Right lobe of liver (tissue), 6 donors: ENCODE data around the gene MYBPC3. TPM values are rescaled to one million over a fixed set of nuclear protein-coding genes. Genes with fewer than 3 reads are reported as not detected.

Experiments used
- ATAC-seq, 4 donors: fragments of 200-7000 bp; cut with Tn5 transposase; one replicate each; pipeline ENCODE4 v1.9.1; 2020; ENCODE audit warnings: mild to moderate bottlenecking in 4 of 4, moderate library complexity in 4 of 4
- DNase-seq, 3 donors: peaks; one replicate each; pipeline ENCODE4 v3.0.0-alpha.2; 2020
- H3K27ac ChIP-seq, 3 donors: fragments of 200-600 bp; one replicate each; pipeline ENCODE4 v1.8.0; 2022
- H3K27me3 ChIP-seq, 2 donors: fragments of 200-600 bp; one replicate each; pipeline ENCODE4 v1.8.0; 2022
- H3K36me3 ChIP-seq, 4 donors: fragments of 200-600 bp; sonication (generic) in 1 of 4; one replicate each; pipeline versions ENCODE4 v1.5.1 to v1.8.0; 2017 to 2022; ENCODE audit warnings: control low read depth in 1 of 4
- H3K4me1 ChIP-seq, 4 donors: fragments of 200-600 bp; sonication (generic) in 1 of 4; one replicate each; pipeline versions ENCODE4 v1.5.1 to v1.8.0; 2017 to 2022; ENCODE audit warnings: control low read depth in 1 of 4
- H3K4me3 ChIP-seq, 3 donors: fragments of 200-600 bp; one replicate each; pipeline ENCODE4 v1.8.0; 2022
- H3K9me3 ChIP-seq, 4 donors: fragments of 200-600 bp; sonication (generic) in 1 of 4; one replicate each; pipeline versions ENCODE4 v1.5.1 to v1.8.0; 2017 to 2022; ENCODE audit warnings: control low read depth in 1 of 4
- CTCF ChIP-seq, 4 donors: fragments of 200-600 bp in 3 of 4; fragments of 450-650 bp in 1 of 4; IDR thresholded peaks; one replicate each; pipeline versions ENCODE4 v1.5.1 to v1.8.0; 2016 to 2022; ENCODE audit warnings: antibody characterized with exemption in 4 of 4, mild to moderate bottlenecking in 2 of 4
- POLR2A ChIP-seq: fragments of 450-650 bp; IDR thresholded peaks from one replicate; pipeline ENCODE4 v1.6.1; 2017; ENCODE audit warnings: antibody characterized with exemption, mild to moderate bottlenecking
- WGBS: methylation state at CpG from one replicate; pipeline ENCODE4 v1.1.6; 2018; ENCODE audit warnings: low coverage, low lambda C conversion rate; ENCODE audit not compliant: insufficient coverage; ENCODE audit errors: missing lambda C conversion rate; 5-methylcytosine and 5-hydroxymethylcytosine counted together
- intact Hi-C, 2 donors: fragments of 100-400 bp; cut with DNase I; formaldehyde crosslinking; loops; one replicate each; pipeline versions ENCODE4 v1.11.2 to v1.14.1; 2022
- total RNA-seq, 6 experiments: library from RNA; depleted of rRNA in 2 of 6; stranded (reverse); fragments of >200 nt in 2 of 6; fragmentation: NEBNext Ultra II Directional in 3 of 6; extraction: Animal tissue kit (Norgen Biotek cat#: 25700) in 3 of 6; gene quantifications; one replicate each; pipeline versions ENCODE4 v1.1.0 to v1.2.4, GENCODE V29; 2016 to 2023
- donor health status: DM: no; HTN: yes; CAD: no.
- donor health status: DM: no; HTN: no; CAD: no.
- donor health status: DM: no; HTN: no; CAD: no.
- donor health status: DM: no; HTN: yes; CAD: no.
- donor health status: DM: no; HTN: yes; CAD: no.

Gene MYBPC3
- total RNA-seq, 6 experiments from 2014 or later: 0.04 to 0.24 (median 0.13) TPM; not detected in 1

DNA sequence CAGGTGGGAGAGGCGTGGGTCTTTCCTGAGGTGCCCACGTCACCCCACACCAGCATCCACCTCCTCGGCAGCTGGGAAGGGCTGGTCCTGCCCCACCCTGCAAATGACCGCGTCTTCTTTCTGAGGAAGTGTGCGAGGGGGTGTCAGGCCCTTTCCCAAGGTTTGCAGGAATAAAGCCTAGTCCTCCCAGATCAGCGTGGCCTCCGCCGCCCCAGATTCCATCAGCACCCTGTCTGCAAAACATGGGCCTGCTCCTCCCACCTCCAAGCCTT lies 41.5 kb upstream of the MYBPC3 start:
- Histone ChIP-seq H3K4me1 (no peaks in the 10 kb centered on the region), H3K4me3 (peak overlapping the region in 1 of 3 donors; percentile 12), H3K9me3 (no peaks in the 10 kb centered on the region), H3K36me3 (no peaks in the 10 kb centered on the region), H3K27me3 (no peaks in the 10 kb centered on the region), H3K27ac (peak overlapping the region; percentile 78 to 95 (median 92))
- intact Hi-C loops: no loop called here
- no CpG with 5 or more reads among the region's 9 CpGs for WGBS
- peak; percentile 5 to 27 (median 22) for ATAC-seq
- TF ChIP-seq POLR2A (no peak), CTCF (IDR thresholded peaks at IDR 0.05) (no peak)
- peak in 2 of 3 donors; percentile 57 to 68 for DNase-seq

DNA sequence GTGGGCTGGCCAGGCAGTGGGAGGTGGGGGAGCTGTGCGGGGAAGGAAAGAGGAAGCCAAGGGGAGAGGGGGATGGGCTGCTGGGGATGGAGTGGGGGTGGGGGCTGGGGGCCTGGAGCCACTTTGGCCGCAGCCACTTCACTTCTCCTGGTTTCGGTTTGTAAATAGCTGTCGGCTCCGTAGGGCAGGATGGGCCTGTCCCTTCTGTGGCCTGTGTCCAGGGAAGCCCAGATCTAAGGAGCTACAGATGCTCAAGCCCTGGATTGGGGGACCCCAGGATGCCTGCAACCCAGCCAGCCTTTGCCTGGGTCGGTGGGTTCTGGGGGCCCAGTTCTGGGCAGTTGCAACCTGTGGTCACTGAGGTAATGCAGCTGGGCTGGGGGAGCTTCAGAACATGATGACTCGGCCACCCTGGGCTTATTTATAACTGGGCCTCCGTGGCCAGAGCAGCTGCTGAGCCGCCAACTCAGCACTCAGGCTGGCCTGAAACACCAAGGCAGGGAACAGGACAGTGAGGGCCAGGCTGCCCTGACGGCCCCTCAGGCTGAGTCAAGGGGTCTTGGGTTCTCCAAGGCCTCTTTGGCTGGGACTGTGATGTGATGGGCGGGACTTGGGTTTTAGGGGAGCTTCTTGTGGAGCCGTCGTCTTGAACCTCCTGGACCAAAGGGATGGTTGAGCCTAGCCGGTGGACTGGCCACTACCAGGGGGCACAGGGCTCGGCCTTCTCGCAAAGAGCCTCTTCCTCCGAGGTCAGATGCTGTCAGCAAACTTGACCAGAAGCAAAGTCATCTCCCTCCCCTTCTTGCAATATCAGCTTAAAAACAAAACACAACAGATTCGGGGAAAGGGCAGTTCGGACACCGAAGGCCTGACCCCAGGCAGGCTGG lies 40.9 kb upstream of the MYBPC3 start:
- DNase-seq (peak in 2 of 3 donors; percentile 51 to 72), ATAC-seq (peak; percentile 21 to 37 (median 26))
- Histone ChIP-seq H3K4me3 (no peak overlapping the region), H3K36me3 (no peaks in the 10 kb centered on the region), H3K27ac (peak overlapping the region; percentile 78 to 95 (median 92)), H3K4me1 (no peaks in the 10 kb centered on the region), H3K9me3 (no peaks in the 10 kb centered on the region), H3K27me3 (no peaks in the 10 kb centered on the region)
- intact Hi-C loops: no loop called here
- TF ChIP-seq POLR2A (no peak), CTCF (IDR thresholded peaks at IDR 0.05) (no peak)
- WGBS: 45% methylated on average over 4 of the region's 20 CpGs

DNA sequence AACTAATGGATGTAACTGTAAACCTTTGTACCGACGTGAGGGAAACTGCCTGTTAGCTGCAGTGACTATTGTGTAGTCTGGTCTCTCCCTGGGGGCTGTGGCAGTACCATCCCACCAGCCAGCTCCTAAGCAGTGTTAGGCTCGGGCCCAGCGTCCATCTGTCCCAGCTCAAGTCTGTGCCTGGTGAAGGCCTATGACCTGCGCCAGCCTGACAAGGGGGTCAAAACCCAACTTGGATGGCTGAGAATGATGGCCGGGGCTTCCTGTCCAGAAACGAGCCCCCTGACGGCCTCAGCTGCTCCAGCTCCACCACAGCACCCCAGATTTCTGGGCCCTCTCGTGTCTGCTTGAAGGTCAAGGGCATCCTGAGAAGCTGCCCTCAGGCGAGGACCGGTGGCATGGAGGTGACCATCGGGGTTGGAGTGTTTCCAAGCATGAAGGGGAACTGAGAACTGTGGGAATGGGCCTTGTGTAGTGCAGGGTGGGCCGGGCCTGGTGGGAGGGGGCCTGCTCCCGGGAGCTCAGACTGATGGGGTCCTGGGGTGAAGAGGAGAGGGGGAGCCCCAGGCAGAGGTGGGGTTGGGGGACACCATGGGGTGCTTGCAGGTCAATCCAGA lies 40.2 kb upstream of the MYBPC3 start:
- H3K4me3 ChIP-seq: no peak overlapping the region
- H3K27me3 ChIP-seq: no peaks in the 10 kb centered on the region
- H3K36me3 ChIP-seq: no peaks in the 10 kb centered on the region
- ATAC-seq: peak in 1 of 4 donors; percentile 15
- DNase-seq: no peak
- peak overlapping the region; percentile 19 to 65 (median 21) for H3K27ac ChIP-seq
- no peaks in the 10 kb centered on the region for H3K4me1 ChIP-seq
- 66% methylated on average over 7 of the region's 14 CpGs for WGBS
- intact Hi-C loops: no loop called here
- TF ChIP-seq CTCF (IDR thresholded peaks at IDR 0.05): no peak
- TF ChIP-seq POLR2A: no peak
- no peaks in the 10 kb centered on the region for H3K9me3 ChIP-seq

- WGBS: 80% methylated on average over 5 of the region's 16 CpGs
- Histone ChIP-seq H3K9me3 (no peaks in the 10 kb centered on the region), H3K27ac (peak overlapping the region in 2 of 3 donors; percentile 19 to 73), H3K4me3 (no peak overlapping the region), H3K27me3 (no peaks in the 10 kb centered on the region), H3K4me1 (no peaks in the 10 kb centered on the region), H3K36me3 (no peaks in the 10 kb centered on the region)
- DNase-seq (peak in 1 of 3 donors; percentile 52), ATAC-seq (no peak)
- TF ChIP-seq POLR2A (no peak), CTCF (IDR thresholded peaks at IDR 0.05) (no peak)
- intact Hi-C loops: no loop called here
These were observed 39.4 kb upstream of the MYBPC3 start for GRCh38 chr11:47391711-47392432.
